Suprapubic skin (tissue), 4 donors: ENCODE measurements around the gene RRBP1. TPM values are rescaled to one million over a fixed set of nuclear protein-coding genes. Genes with fewer than 3 reads are reported as not detected.
A peak's percentile ranks its signal among the peaks of the same experiment; 100 is the strongest.

Experiments
- DNase-seq, 2 donors: peaks; one replicate each; pipeline ENCODE4 v3.0.0-alpha.2; 2019; ENCODE audit warnings: low spot score in 2 of 2
- H3K27ac ChIP-seq: fragments of 200-600 bp; sonication (generic); one replicate; pipeline ENCODE4 v1.5.1; 2019
- H3K27me3 ChIP-seq: fragments of 200-600 bp; sonication (generic); one replicate; pipeline ENCODE4 v1.5.1; 2019
- H3K36me3 ChIP-seq: fragments of 200-600 bp; sonication (generic); one replicate; pipeline ENCODE4 v1.5.1; 2019
- H3K4me1 ChIP-seq: fragments of 200-600 bp; sonication (generic); one replicate; pipeline ENCODE4 v1.5.1; 2019
- H3K4me3 ChIP-seq: fragments of 200-600 bp; sonication (generic); one replicate; pipeline ENCODE4 v1.5.1; 2019; ENCODE audit warnings: mild to moderate bottlenecking
- H3K9me3 ChIP-seq: fragments of 200-600 bp; sonication (generic); one replicate; pipeline ENCODE4 v1.5.1; 2019
- CTCF ChIP-seq, 2 donors: fragments of 200-600 bp in 1 of 2; fragments of 450-650 bp in 1 of 2; sonication (generic) in 1 of 2; IDR thresholded peaks; one replicate each; pipeline ENCODE4 v1.5.1; 2016 to 2019; ENCODE audit warnings: antibody characterized with exemption in 2 of 2, mild to moderate bottlenecking in 1 of 2, moderate library complexity in 1 of 2
- EP300 ChIP-seq: sonication (generic); formaldehyde crosslinking; IDR thresholded peaks from one replicate; pipeline ENCODE4 v1.6.1; 2017; ENCODE audit warnings: antibody characterized with exemption
- POLR2A ChIP-seq, 2 donors: fragments of 450-650 bp; IDR thresholded peaks; one replicate each; pipeline ENCODE4 v1.6.1; 2017; ENCODE audit warnings: antibody characterized with exemption in 2 of 2, mild to moderate bottlenecking in 2 of 2, moderate library complexity in 2 of 2
- POLR2AphosphoS5 ChIP-seq, 3 donors: sonication (generic); formaldehyde crosslinking; IDR thresholded peaks; one replicate each; pipeline ENCODE4 v1.6.1; 2017; ENCODE audit warnings: antibody characterized with exemption in 3 of 3
- WGBS: methylation state at CpG from one replicate; pipeline ENCODE4 v1.1.5; 2018; 5-methylcytosine and 5-hydroxymethylcytosine counted together
- total RNA-seq, 4 donors: library from RNA; depleted of rRNA; stranded (reverse); fragments of >200 nt; gene quantifications; one replicate each; pipeline ENCODE4 v1.1.0, GENCODE V29; 2016

RRBP1 gene
- 10 to 100 TPM; 37.5 to 52.3 (median 41.3) TPM for total RNA-seq

- DNase-seq: peak; percentile 99
- H3K27ac ChIP-seq: peak within 1 kb of the TSS; percentile 95
- H3K9me3 ChIP-seq: no peaks in the 10 kb centered on the region
- WGBS: 0% methylated on average over 21 of the region's 79 CpGs
- TF ChIP-seq CTCF (IDR thresholded peaks at IDR 0.05) (peak; percentile 43 to 70), POLR2AphosphoS5 (IDR thresholded peaks at IDR 0.05) (peak; percentile 44 to 76 (median 69)), POLR2A (IDR thresholded peaks at IDR 0.05) (peak; percentile 80 to 98), EP300 (no peak)
- no peaks in the 10 kb centered on the region for H3K27me3 ChIP-seq
- peaks cover 10% of the 10 kb centered on the region for H3K36me3 ChIP-seq
- H3K4me3 ChIP-seq: peak within 1 kb of the TSS; percentile 75
- peaks cover 24% of the 10 kb centered on the region for H3K4me1 ChIP-seq
Measured at GRCh38 chr20:17682103-17682888, at the start of gene RRBP1. Gene RRBP1 (minus strand): TSS chr20:17682242. CDS start chr20:17660507, 21,735 bp downstream.

- TF ChIP-seq CTCF (IDR thresholded peaks at IDR 0.05): no peak
- no peak for TF ChIP-seq POLR2A (IDR thresholded peaks at IDR 0.05)
Measured at GRCh38 chr20:17731233-17731632, 49.2 kb upstream of the RRBP1 start.

GRCh38 chr20:17730071-17730470 is 48.0 kb upstream of the RRBP1 start:
- Histone ChIP-seq H3K9me3 (no peaks in the 10 kb centered on the region), H3K4me1 (no peaks in the 10 kb centered on the region), H3K27me3 (no peaks in the 10 kb centered on the region), H3K27ac (no peak overlapping the region), H3K36me3 (no peaks in the 10 kb centered on the region), H3K4me3 (no peak overlapping the region)
- no peak for DNase-seq
- 93% methylated on average over 10 of the region's 10 CpGs for WGBS
- no peak for TF ChIP-seq CTCF (IDR thresholded peaks at IDR 0.05)
- TF ChIP-seq POLR2A (IDR thresholded peaks at IDR 0.05): no peak
- TF ChIP-seq POLR2AphosphoS5 (IDR thresholded peaks at IDR 0.05): no peak
- TF ChIP-seq EP300: no peak

More at GRCh38 chr20:17731233-17731632, 49.2 kb upstream of the RRBP1 start:
- Histone ChIP-seq H3K9me3 (no peaks in the 10 kb centered on the region), H3K4me3 (no peak overlapping the region), H3K4me1 (no peaks in the 10 kb centered on the region), H3K27ac (no peak overlapping the region), H3K36me3 (no peaks in the 10 kb centered on the region), H3K27me3 (no peaks in the 10 kb centered on the region)
- WGBS: 93% methylated on average over 5 of the region's 5 CpGs
- DNase-seq: no peak

GRCh38 chr20:17728074-17728473 is 46.0 kb upstream of the RRBP1 start:
- WGBS: 85% methylated on average over 12 of the region's 12 CpGs
- Histone ChIP-seq H3K36me3 (no peaks in the 10 kb centered on the region), H3K27me3 (no peaks in the 10 kb centered on the region), H3K9me3 (no peaks in the 10 kb centered on the region), H3K4me3 (no peak overlapping the region), H3K4me1 (no peaks in the 10 kb centered on the region), H3K27ac (no peak overlapping the region)
- no peak for DNase-seq
- no peak for TF ChIP-seq POLR2AphosphoS5 (IDR thresholded peaks at IDR 0.05)
- TF ChIP-seq POLR2A (IDR thresholded peaks at IDR 0.05): no peak
- no peak for TF ChIP-seq EP300
- TF ChIP-seq CTCF (IDR thresholded peaks at IDR 0.05): no peak

GRCh38 chr20:17727351-17727750 is 45.3 kb upstream of the RRBP1 start:
- H3K27ac ChIP-seq: no peak overlapping the region
- DNase-seq: no peak
- H3K4me3 ChIP-seq: no peak overlapping the region
- no peaks in the 10 kb centered on the region for H3K27me3 ChIP-seq
- no peaks in the 10 kb centered on the region for H3K36me3 ChIP-seq
- TF ChIP-seq POLR2AphosphoS5 (IDR thresholded peaks at IDR 0.05) (no peak), EP300 (no peak), CTCF (IDR thresholded peaks at IDR 0.05) (no peak), POLR2A (IDR thresholded peaks at IDR 0.05) (no peak)
- H3K9me3 ChIP-seq: no peaks in the 10 kb centered on the region
- no peaks in the 10 kb centered on the region for H3K4me1 ChIP-seq
- WGBS: 69% methylated on average over 3 of the region's 10 CpGs
